ENCODE data around the gene CCNDBP1. TPM values are rescaled to one million over a fixed set of nuclear protein-coding genes. Genes with fewer than 3 reads are reported as not detected.

The CCNDBP1 gene
- total RNA-seq, 1 donor from 2014 or later, result 37.0 TPM

DNA sequence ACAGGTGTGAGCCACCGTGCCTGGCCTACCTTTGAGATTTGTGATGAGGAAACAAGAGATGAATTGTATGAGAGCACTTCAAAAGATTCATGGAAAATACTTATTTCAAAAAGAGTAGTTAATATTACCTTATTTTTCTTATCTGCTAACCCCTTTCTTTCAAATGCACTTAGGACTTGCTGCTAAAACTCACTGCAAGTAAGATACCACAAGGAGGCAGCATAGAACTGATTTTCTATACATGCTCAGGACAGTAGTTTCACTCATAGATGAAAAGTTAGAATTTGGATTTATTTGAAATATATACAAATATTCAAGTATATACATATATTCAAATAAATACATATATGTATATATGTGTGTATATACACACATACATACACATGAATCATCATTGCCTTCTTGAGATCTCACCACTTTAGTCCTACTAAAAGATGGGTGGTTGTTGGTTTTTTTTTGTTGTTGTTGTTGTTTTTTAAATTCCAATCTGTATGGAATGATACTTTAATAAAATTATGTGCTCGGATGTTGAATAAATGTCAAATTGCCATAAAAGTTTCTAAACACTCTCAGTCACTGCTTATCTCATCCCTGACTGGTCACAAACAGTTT lies 2.4 kb downstream of the CCNDBP1 start:
- TF ChIP-seq, protein P1, sequence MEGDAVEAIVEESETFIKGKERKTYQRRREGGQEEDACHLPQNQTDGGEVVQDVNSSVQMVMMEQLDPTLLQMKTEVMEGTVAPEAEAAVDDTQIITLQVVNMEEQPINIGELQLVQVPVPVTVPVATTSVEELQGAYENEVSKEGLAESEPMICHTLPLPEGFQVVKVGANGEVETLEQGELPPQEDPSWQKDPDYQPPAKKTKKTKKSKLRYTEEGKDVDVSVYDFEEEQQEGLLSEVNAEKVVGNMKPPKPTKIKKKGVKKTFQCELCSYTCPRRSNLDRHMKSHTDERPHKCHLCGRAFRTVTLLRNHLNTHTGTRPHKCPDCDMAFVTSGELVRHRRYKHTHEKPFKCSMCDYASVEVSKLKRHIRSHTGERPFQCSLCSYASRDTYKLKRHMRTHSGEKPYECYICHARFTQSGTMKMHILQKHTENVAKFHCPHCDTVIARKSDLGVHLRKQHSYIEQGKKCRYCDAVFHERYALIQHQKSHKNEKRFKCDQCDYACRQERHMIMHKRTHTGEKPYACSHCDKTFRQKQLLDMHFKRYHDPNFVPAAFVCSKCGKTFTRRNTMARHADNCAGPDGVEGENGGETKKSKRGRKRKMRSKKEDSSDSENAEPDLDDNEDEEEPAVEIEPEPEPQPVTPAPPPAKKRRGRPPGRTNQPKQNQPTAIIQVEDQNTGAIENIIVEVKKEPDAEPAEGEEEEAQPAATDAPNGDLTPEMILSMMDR (IDR thresholded peaks at IDR 0.05; ENCODE audit: insufficient read depth, low read depth, low read length), result peak; percentile 72
- TF ChIP-seq EZH2 (IDR thresholded peaks at IDR 0.05; ENCODE audit: insufficient read depth, low read length), result no peak
- Histone ChIP-seq H2AFZ (ENCODE audit: low read depth, low read length) (no peak overlapping the region), H3K4me1 (ENCODE audit: insufficient read depth, low read length) (peaks cover 9% of the 10 kb centered on the region), H3K27ac (ENCODE audit: low read depth, low read length) (no peak overlapping the region), H3K36me3 (ENCODE audit: insufficient read depth, low read length) (peaks cover 11% of the 10 kb centered on the region), H3K79me2 (ENCODE audit: insufficient read depth, low read length) (no peaks in the 10 kb centered on the region), H3K9me3 (ENCODE audit: insufficient read depth, low read depth, low read length) (no peaks in the 10 kb centered on the region), H3K27me3 (ENCODE audit: insufficient read depth, low read length) (no peaks in the 10 kb centered on the region), H3K9ac (ENCODE audit: low read length) (no peak overlapping the region), H4K20me1 (ENCODE audit: insufficient read depth, low read length) (no peaks in the 10 kb centered on the region), H3K4me3 (ENCODE audit: insufficient read depth, low read depth, low read length) (no peak overlapping the region), H3K4me2 (ENCODE audit: low read length) (no peak overlapping the region)
- FAIRE-seq, result no peak
- no peaks in the 10 kb centered on the region for H3K4me1 Mint-ChIP-seq (ENCODE audit: low read depth, unreplicated experiment)
- H3K4me3 Mint-ChIP-seq (ENCODE audit: unreplicated experiment), result no peak overlapping the region
- H3K9me3 Mint-ChIP-seq (ENCODE audit: unreplicated experiment), result no peaks in the 10 kb centered on the region
- peaks cover 9% of the 10 kb centered on the region for H3K36me3 Mint-ChIP-seq (ENCODE audit: low read depth, unreplicated experiment)
- DNase-seq (ENCODE audit: low read depth), result peak; percentile 36
- H3K27me3 Mint-ChIP-seq (ENCODE audit: low read depth, unreplicated experiment), result no peaks in the 10 kb centered on the region
- H3K27ac Mint-ChIP-seq (ENCODE audit: unreplicated experiment), result no peak overlapping the region

DNA sequence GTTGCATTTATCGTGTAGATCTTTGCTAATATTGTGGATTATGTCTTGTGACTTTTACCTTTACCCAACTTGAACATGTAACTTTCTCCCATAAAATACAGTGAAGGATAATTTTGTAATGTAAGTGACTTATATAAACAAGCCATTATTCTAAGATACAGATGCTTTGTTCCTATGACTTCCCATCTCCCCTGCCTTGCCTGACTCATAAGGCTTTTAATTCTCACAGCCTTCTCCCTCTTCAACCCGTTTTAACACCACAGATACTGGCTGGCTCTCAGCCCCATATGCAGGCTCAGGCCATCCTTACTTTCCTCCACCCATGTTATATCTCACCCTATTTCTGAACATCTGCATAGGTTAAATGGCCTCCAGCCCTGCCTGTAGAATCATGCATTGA lies 4.1 kb downstream of the CCNDBP1 start:
- Histone ChIP-seq H3K9ac (ENCODE audit: low read length) (no peak overlapping the region), H2AFZ (ENCODE audit: low read depth, low read length) (no peak overlapping the region), H3K4me3 (ENCODE audit: insufficient read depth, low read depth, low read length) (no peak overlapping the region), H3K9me3 (ENCODE audit: insufficient read depth, low read depth, low read length) (no peaks in the 10 kb centered on the region), H3K4me1 (ENCODE audit: insufficient read depth, low read length) (peaks cover 9% of the 10 kb centered on the region), H3K36me3 (ENCODE audit: insufficient read depth, low read length) (peaks cover 15% of the 10 kb centered on the region), H4K20me1 (ENCODE audit: insufficient read depth, low read length) (no peaks in the 10 kb centered on the region), H3K4me2 (ENCODE audit: low read length) (no peak overlapping the region), H3K79me2 (ENCODE audit: insufficient read depth, low read length) (no peaks in the 10 kb centered on the region), H3K27me3 (ENCODE audit: insufficient read depth, low read length) (no peaks in the 10 kb centered on the region), H3K27ac (ENCODE audit: low read depth, low read length) (no peak overlapping the region)
- no peak overlapping the region for H3K27ac Mint-ChIP-seq (ENCODE audit: unreplicated experiment)
- H3K4me1 Mint-ChIP-seq (ENCODE audit: low read depth, unreplicated experiment), result no peaks in the 10 kb centered on the region
- H3K4me3 Mint-ChIP-seq (ENCODE audit: unreplicated experiment), result no peak overlapping the region
- no peaks in the 10 kb centered on the region for H3K27me3 Mint-ChIP-seq (ENCODE audit: low read depth, unreplicated experiment)
- TF ChIP-seq, protein P1 (IDR thresholded peaks at IDR 0.05; ENCODE audit: insufficient read depth, low read depth, low read length), result no peak
- no peak for TF ChIP-seq EZH2 (IDR thresholded peaks at IDR 0.05; ENCODE audit: insufficient read depth, low read length)
- H3K9me3 Mint-ChIP-seq (ENCODE audit: unreplicated experiment), result no peaks in the 10 kb centered on the region
- DNase-seq (ENCODE audit: low read depth), result no peak
- FAIRE-seq, result no peak
- peaks cover 9% of the 10 kb centered on the region for H3K36me3 Mint-ChIP-seq (ENCODE audit: low read depth, unreplicated experiment)

DNA sequence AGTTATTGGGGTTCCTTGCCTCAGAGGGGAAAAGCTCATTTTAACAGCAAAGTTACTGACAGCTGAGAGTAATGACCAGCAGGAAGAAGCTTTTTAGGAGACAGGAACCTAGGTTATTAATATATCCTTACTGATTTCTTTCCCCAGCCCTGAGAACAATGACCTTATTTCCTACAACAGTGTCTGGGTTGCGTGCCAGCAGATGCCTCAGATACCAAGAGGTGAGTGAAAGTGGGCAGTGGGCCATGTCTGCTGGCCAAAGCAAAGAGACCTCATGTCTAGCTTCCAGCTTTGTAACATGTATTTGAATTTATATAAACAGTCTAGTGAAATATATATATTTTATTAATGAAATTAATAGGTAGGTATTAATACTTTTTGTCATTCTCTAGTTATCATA lies 5.0 kb downstream of the CCNDBP1 start:
- H3K4me1 ChIP-seq (ENCODE audit: insufficient read depth, low read length), result peaks cover 9% of the 10 kb centered on the region
- peak overlapping the region; percentile 12 for H3K4me2 ChIP-seq (ENCODE audit: low read length)
- H3K9me3 Mint-ChIP-seq (ENCODE audit: unreplicated experiment), result no peaks in the 10 kb centered on the region
- H3K36me3 ChIP-seq (ENCODE audit: insufficient read depth, low read length), result peaks cover 15% of the 10 kb centered on the region
- no peaks in the 10 kb centered on the region for H4K20me1 ChIP-seq (ENCODE audit: insufficient read depth, low read length)
- H3K4me3 Mint-ChIP-seq (ENCODE audit: unreplicated experiment), result no peak overlapping the region
- no peak for FAIRE-seq
- no peak overlapping the region for H3K27ac Mint-ChIP-seq (ENCODE audit: unreplicated experiment)
- H3K36me3 Mint-ChIP-seq (ENCODE audit: low read depth, unreplicated experiment), result peaks cover 7% of the 10 kb centered on the region
- TF ChIP-seq EZH2 (IDR thresholded peaks at IDR 0.05; ENCODE audit: insufficient read depth, low read length), result no peak
- TF ChIP-seq, protein P1 (IDR thresholded peaks at IDR 0.05; ENCODE audit: insufficient read depth, low read depth, low read length), result no peak
- no peaks in the 10 kb centered on the region for H3K27me3 ChIP-seq (ENCODE audit: insufficient read depth, low read length)
- no peak overlapping the region for H3K4me3 ChIP-seq (ENCODE audit: insufficient read depth, low read depth, low read length)
- H3K27ac ChIP-seq (ENCODE audit: low read depth, low read length), result no peak overlapping the region
- H3K79me2 ChIP-seq (ENCODE audit: insufficient read depth, low read length), result no peaks in the 10 kb centered on the region
- H2AFZ ChIP-seq (ENCODE audit: low read depth, low read length), result no peak overlapping the region
- no peaks in the 10 kb centered on the region for H3K9me3 ChIP-seq (ENCODE audit: insufficient read depth, low read depth, low read length)
- peak; percentile 44 for DNase-seq (ENCODE audit: low read depth)
- no peaks in the 10 kb centered on the region for H3K27me3 Mint-ChIP-seq (ENCODE audit: low read depth, unreplicated experiment)
- no peaks in the 10 kb centered on the region for H3K4me1 Mint-ChIP-seq (ENCODE audit: low read depth, unreplicated experiment)
- H3K9ac ChIP-seq (ENCODE audit: low read length), result no peak overlapping the region
